ENCODE data around the gene ZFPL1. TPM values are rescaled to one million over a fixed set of nuclear protein-coding genes. Genes with fewer than 3 reads are reported as not detected.

The ZFPL1 gene
- total RNA-seq, 1 donor from 2014 or later = 36.6 TPM

GRCh38 chr11:65134240-65134951 is 50.4 kb downstream of the ZFPL1 start, which contains the start of gene SYVN1:
TSS of gene SYVN1 (minus strand) at chr11:65134519. CDS start at chr11:65133601, 918 bp downstream.
- peak within 1 kb of the TSS; percentile 99 for H3K27ac Mint-ChIP-seq
- intact Hi-C loops (cut with micrococcal nuclease) = loop anchor here (5.0 kb wide), 3 partner anchors 198 to 438 kb away; partner anchors contain the start of genes DPF2, FAM89B, SF1 and ZNRD2
- peak; percentile 92 for DNase-seq
- POLR2A ChIA-PET = interaction anchor here (0.5 to 13.5 kb wide), 44 partner anchors 8 to 1346 kb away, joined by 3 to 546 read pairs (median 4); partner anchors contain the start of genes ARL2, CAPN1, CCDC85B and CDCA5
- CTCF ChIA-PET = interaction anchor here (1.1 to 8.6 kb wide), 6 partner anchors 9 to 120 kb away, joined by 3 to 54 read pairs (median 7); partner anchors contain the start of genes ARL2, CAPN1, FAU and MRPL49
- H3K27me3 Mint-ChIP-seq = no peaks in the 10 kb centered on the region
- TF ChIP-seq, protein P1, sequence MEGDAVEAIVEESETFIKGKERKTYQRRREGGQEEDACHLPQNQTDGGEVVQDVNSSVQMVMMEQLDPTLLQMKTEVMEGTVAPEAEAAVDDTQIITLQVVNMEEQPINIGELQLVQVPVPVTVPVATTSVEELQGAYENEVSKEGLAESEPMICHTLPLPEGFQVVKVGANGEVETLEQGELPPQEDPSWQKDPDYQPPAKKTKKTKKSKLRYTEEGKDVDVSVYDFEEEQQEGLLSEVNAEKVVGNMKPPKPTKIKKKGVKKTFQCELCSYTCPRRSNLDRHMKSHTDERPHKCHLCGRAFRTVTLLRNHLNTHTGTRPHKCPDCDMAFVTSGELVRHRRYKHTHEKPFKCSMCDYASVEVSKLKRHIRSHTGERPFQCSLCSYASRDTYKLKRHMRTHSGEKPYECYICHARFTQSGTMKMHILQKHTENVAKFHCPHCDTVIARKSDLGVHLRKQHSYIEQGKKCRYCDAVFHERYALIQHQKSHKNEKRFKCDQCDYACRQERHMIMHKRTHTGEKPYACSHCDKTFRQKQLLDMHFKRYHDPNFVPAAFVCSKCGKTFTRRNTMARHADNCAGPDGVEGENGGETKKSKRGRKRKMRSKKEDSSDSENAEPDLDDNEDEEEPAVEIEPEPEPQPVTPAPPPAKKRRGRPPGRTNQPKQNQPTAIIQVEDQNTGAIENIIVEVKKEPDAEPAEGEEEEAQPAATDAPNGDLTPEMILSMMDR (IDR thresholded peaks at IDR 0.05) = no peak
- H3K36me3 Mint-ChIP-seq (ENCODE audit: low read depth) = peaks cover 56% of the 10 kb centered on the region
- peak within 1 kb of the TSS; percentile 99 for H3K4me3 Mint-ChIP-seq
- peaks cover 66% of the 10 kb centered on the region for H3K4me1 Mint-ChIP-seq
- ATAC-seq (ENCODE audit: low read depth) = peak; percentile 46
- no peaks in the 10 kb centered on the region for H3K9me3 Mint-ChIP-seq

DNA sequence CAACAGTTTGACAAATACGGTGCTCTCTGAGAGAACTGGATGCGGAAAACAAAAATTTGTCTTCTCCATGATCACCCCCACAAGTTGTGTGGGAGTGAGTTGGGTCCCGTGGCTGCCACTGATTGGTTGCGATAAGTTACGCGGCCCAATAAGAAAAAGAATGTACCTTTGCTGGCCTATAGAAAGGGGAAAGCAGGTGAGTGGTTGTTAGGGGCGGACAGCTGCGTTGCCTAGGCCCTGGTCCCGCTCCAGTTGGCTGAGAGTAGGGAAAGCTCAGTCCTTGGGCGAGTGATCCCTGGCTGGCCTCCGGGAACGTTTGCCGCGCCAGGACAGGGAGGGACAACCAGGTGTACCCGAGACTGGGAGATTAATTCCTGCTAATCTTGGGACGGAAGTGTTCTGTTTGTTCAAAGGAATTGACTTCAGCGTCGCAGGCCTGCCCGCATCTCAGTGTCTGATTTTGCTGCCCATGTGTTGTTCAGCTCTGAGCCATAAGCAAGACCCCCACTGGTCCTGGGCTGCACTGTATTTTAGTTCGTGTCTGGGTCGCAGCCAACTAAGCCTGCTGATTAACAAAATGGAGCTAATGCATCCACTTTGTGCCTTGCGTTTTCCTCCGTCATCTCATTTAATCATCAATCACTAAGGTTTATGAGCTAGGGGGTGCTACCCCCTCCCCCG is 51.1 kb downstream of the ZFPL1 start:
- ATAC-seq (ENCODE audit: low read depth) (peak; percentile 60), DNase-seq (peak; percentile 62)
- H3K9me3 Mint-ChIP-seq = no peaks in the 10 kb centered on the region
- H3K36me3 Mint-ChIP-seq (ENCODE audit: low read depth) = peaks cover 49% of the 10 kb centered on the region
- intact Hi-C loops (cut with micrococcal nuclease) = loop anchor here (5.0 kb wide), 3 partner anchors 197 to 437 kb away; partner anchors contain the start of genes DPF2, FAM89B, SF1 and ZNRD2
- H3K4me3 Mint-ChIP-seq = peak overlapping the region; percentile 99
- peaks cover 59% of the 10 kb centered on the region for H3K4me1 Mint-ChIP-seq
- H3K27ac Mint-ChIP-seq = peak overlapping the region; percentile 99
- H3K27me3 Mint-ChIP-seq = no peaks in the 10 kb centered on the region
- CTCF ChIA-PET = interaction anchor here (0.7 to 8.6 kb wide), 7 partner anchors 10 to 685 kb away, joined by 3 to 54 read pairs (median 3); partner anchors contain the start of genes ARL2, CAPN1, FAU and MRPL49
- TF ChIP-seq, protein P1 (IDR thresholded peaks at IDR 0.05) = no peak
- POLR2A ChIA-PET = interaction anchor here (0.5 to 13.5 kb wide), 49 partner anchors 9 to 1345 kb away, joined by 3 to 546 read pairs (median 4); partner anchors contain the start of genes ARL2, CAPN1, CCDC85B and DPF2

DNA sequence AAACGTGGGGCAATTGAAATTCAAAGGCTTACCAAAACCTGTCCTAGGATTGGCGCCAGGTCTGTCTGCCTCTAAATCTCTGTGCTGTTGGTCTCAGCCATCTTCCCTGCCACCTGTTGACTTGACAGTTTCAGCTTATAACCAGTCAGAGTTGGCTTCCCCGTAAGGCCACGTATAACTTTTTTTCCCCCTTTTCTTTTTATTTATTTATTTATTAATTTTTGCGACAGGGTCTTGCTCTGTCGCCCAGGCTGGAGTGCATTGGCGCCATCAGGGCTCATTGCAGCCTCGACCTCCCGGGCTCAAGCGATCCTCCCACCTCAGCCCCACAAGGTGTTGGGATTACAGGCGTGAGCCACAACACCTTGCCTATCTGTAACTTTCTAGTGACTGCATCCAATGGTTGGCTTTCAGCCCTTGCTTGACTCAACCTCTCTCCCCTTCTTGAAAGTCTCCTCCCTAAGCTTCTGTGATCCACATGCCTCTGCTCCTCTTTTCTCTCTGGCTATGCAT is 51.7 kb downstream of the ZFPL1 start:
- TF ChIP-seq, protein P1 (IDR thresholded peaks at IDR 0.05) = no peak
- no peak for DNase-seq
- Mint-ChIP-seq H3K27ac (peak overlapping the region; percentile 99), H3K27me3 (no peaks in the 10 kb centered on the region), H3K4me3 (peak overlapping the region; percentile 99), H3K4me1 (peaks cover 53% of the 10 kb centered on the region), H3K36me3 (ENCODE audit: low read depth) (peaks cover 44% of the 10 kb centered on the region), H3K9me3 (no peaks in the 10 kb centered on the region)
- POLR2A ChIA-PET = interaction anchor here (0.5 to 13.5 kb wide), 42 partner anchors 8 to 1344 kb away, joined by 3 to 546 read pairs (median 4); partner anchors contain the start of genes ARL2, CAPN1, CCDC85B and DPF2
- no peak for ATAC-seq (ENCODE audit: low read depth)
- CTCF ChIA-PET = interaction anchor here (0.7 to 8.6 kb wide), 7 partner anchors 11 to 686 kb away, joined by 3 to 54 read pairs (median 3); partner anchors contain the start of genes ARL2, CAPN1, FAU and MRPL49
- intact Hi-C loops (cut with micrococcal nuclease) = no loop called here

- Mint-ChIP-seq H3K4me3 (no peak overlapping the region), H3K27ac (peak overlapping the region; percentile 99), H3K36me3 (ENCODE audit: low read depth) (peaks cover 35% of the 10 kb centered on the region), H3K27me3 (no peaks in the 10 kb centered on the region), H3K4me1 (peaks cover 49% of the 10 kb centered on the region), H3K9me3 (no peaks in the 10 kb centered on the region)
- TF ChIP-seq, protein P1 (IDR thresholded peaks at IDR 0.05) = no peak
- CTCF ChIA-PET = no interaction called here
- no peak for DNase-seq
- POLR2A ChIA-PET = interaction anchor here (2.3 to 13.5 kb wide), 4 partner anchors 15 to 125 kb away, joined by 8 to 546 read pairs (median 89); partner anchors contain the start of genes CAPN1, FAU, MRPL49 and POLA2
- intact Hi-C loops (cut with micrococcal nuclease) = no loop called here
- ATAC-seq (ENCODE audit: low read depth) = no peak
These were observed 52.6 kb downstream of the ZFPL1 start for GRCh38 chr11:65136515-65137096.

Other genes starting within 250 kb of the ZFPL1 start
- 2.2 and 3.7 TPM in 2 replicates for gene CDC42BPG, start 239.6 kb upstream of the ZFPL1 start, total RNA-seq
- 357 and 360 TPM in 2 replicates for gene EHD1, start 205.6 kb upstream of the ZFPL1 start, total RNA-seq
- 31.2 and 35.0 TPM in 2 replicates for gene ATG2A, start 167.0 kb upstream of the ZFPL1 start, total RNA-seq
- 12.0 and 12.6 TPM in 2 replicates for gene PPP2R5B, start 159.5 kb upstream of the ZFPL1 start, total RNA-seq
- gene GPHA2, start 148.3 kb upstream of the ZFPL1 start, total RNA-seq = 0.33 and 0.71 TPM in 2 replicates
- gene MAJIN, start 112.1 kb upstream of the ZFPL1 start, total RNA-seq = 0.20 and 1.5 TPM in 2 replicates
- gene BATF2, start 87.3 kb upstream of the ZFPL1 start, total RNA-seq = 0.07 and 0.24 TPM in 2 replicates
- 65.6 and 79.4 TPM in 2 replicates for gene ARL2, start 70.1 kb upstream of the ZFPL1 start, total RNA-seq
- 17.3 and 19.3 TPM in 2 replicates for gene SNX15, start 56.8 kb upstream of the ZFPL1 start, total RNA-seq
- gene SAC3D1, start 43.0 kb upstream of the ZFPL1 start, total RNA-seq = 3.8 and 5.4 TPM in 2 replicates
- 11.3 and 13.4 TPM in 2 replicates for gene NAALADL1, start 25.7 kb upstream of the ZFPL1 start, total RNA-seq
- 2.6 and 3.4 TPM in 2 replicates for gene CDCA5, start 182 bp upstream of the ZFPL1 start, total RNA-seq
- 224 and 243 TPM in 2 replicates for gene VPS51, start 12.0 kb downstream of the ZFPL1 start, total RNA-seq
- gene TM7SF2, start 27.6 kb downstream of the ZFPL1 start, total RNA-seq = 24.6 and 25.4 TPM in 2 replicates
- gene ZNHIT2, start 33.5 kb downstream of the ZFPL1 start, total RNA-seq = 11.3 and 13.4 TPM in 2 replicates
- 1,416 and 1,501 TPM in 2 replicates for gene FAU, start 37.9 kb downstream of the ZFPL1 start, total RNA-seq
- 60.0 and 62.4 TPM in 2 replicates for gene MRPL49, start 38.1 kb downstream of the ZFPL1 start, total RNA-seq
- gene SYVN1, start 50.3 kb downstream of the ZFPL1 start, total RNA-seq = 232 and 238 TPM in 2 replicates
- gene SPDYC, start 86.0 kb downstream of the ZFPL1 start, total RNA-seq = not detected in 2 replicates
- 239 and 260 TPM in 2 replicates for gene CAPN1, start 97.7 kb downstream of the ZFPL1 start, total RNA-seq
- 37.1 and 43.4 TPM in 2 replicates for gene POLA2, start 177.7 kb downstream of the ZFPL1 start, total RNA-seq
- 0.18 and 0.83 TPM in 2 replicates for gene CDC42EP2, start 230.6 kb downstream of the ZFPL1 start, total RNA-seq
- 88.3 and 89.6 TPM in 2 replicates for gene DPF2, start 249.6 kb downstream of the ZFPL1 start, total RNA-seq

Measured in activated B cell treated with CpG ODN at 0.5 μM for 24 hours (primary cell).